Brain microvascular endothelial cell (primary cell): ENCODE measurements around the gene KCNIP3.

Source experiments
- DNase-seq: peaks from one replicate; pipeline ENCODE4 v3.0.0-alpha.2; 2020
- H3K27ac ChIP-seq: fragments of 250-450 bp; sonication (Bioruptor Pico); 2 replicates; pipeline ENCODE4 v1.5.1; 2020; ENCODE audit warnings: mild to moderate bottlenecking, moderate library complexity
- H3K27me3 ChIP-seq: fragments of 250-450 bp; sonication (Bioruptor Pico); replicated peaks from 2 replicates; pipeline ENCODE4 v1.5.1; 2020; ENCODE audit warnings: mild to moderate bottlenecking
- H3K36me3 ChIP-seq: fragments of 250-450 bp; sonication (Bioruptor Pico); replicated peaks from 2 replicates; pipeline ENCODE4 v1.5.1; 2020; ENCODE audit warnings: mild to moderate bottlenecking
- H3K4me3 ChIP-seq: 2 replicates; pipeline ENCODE4 v1.5.1; 2011; ENCODE audit warnings: low read depth, mild to moderate bottlenecking, control low read depth, low read length, moderate library complexity
- in situ Hi-C: cut with HindIII; loops from 2 replicates; pipeline ENCODE4 v1.10.0; 2017; ENCODE audit warnings: low sequenced_read_pairs, low pct_ligation_motif_present
- TF ChIP-seq, protein P1 (sequence below): IDR thresholded peaks from 2 replicates; pipeline ENCODE4 v1.5.1; 2011; ENCODE audit warnings: low read depth, mild to moderate bottlenecking, moderate library complexity, low read length, control low read depth, inconsistent platforms; ENCODE audit errors: missing control alignments

KCNIP3 gene

DNA sequence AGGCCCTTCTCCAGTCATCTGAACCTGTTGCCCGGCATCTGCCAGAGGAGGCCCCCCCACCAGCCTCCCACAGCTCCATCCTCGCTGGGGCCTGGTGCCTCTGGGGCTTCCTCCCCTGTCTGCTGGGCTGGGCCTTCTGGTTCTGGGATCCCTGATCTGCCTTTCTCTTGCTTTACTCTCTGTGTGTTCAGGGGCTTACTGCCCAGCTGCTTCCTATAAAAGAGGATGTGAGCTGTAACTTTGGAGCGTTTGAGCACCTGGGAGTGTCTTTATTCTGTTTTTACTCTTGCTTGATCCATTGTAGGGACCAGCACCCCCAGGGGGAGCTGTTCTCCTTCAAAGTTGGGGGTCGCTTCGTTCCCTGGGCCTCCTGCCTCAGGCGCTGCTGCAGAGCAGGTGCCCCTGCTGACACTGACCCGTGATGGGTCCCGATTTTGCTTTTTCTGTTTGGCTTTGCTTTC is 82.3 kb downstream of the KCNIP3 start:
- Histone ChIP-seq H3K36me3 (no peaks in the 10 kb centered on the region), H3K27ac (no peak overlapping the region), H3K27me3 (peaks cover 14% of the 10 kb centered on the region), H3K4me3 (no peak overlapping the region)
- in situ Hi-C loops, result no loop called here
- no peak for DNase-seq
- TF ChIP-seq, protein P1, sequence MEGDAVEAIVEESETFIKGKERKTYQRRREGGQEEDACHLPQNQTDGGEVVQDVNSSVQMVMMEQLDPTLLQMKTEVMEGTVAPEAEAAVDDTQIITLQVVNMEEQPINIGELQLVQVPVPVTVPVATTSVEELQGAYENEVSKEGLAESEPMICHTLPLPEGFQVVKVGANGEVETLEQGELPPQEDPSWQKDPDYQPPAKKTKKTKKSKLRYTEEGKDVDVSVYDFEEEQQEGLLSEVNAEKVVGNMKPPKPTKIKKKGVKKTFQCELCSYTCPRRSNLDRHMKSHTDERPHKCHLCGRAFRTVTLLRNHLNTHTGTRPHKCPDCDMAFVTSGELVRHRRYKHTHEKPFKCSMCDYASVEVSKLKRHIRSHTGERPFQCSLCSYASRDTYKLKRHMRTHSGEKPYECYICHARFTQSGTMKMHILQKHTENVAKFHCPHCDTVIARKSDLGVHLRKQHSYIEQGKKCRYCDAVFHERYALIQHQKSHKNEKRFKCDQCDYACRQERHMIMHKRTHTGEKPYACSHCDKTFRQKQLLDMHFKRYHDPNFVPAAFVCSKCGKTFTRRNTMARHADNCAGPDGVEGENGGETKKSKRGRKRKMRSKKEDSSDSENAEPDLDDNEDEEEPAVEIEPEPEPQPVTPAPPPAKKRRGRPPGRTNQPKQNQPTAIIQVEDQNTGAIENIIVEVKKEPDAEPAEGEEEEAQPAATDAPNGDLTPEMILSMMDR, result peak; percentile 55

DNA sequence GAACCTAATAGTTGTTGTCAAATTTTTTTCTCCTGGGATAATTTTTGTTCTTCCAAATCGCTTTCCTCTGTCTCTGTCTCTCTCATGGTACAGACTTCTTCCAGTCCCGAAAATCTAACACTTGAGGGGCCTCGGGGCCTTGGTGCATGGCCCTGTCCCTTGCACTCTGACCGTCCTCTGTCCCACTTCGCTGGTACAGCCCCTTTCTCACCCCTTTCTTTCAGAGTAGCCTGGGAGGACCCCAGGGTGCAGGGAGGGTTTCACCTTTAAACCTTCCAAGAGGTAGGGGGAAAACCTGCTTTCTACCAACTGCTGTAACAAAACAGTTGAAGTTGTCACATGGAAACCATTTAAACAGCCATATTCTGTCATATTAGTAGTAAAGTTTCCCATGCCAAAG is 83.1 kb downstream of the KCNIP3 start:
- peaks cover 14% of the 10 kb centered on the region for H3K27me3 ChIP-seq
- TF ChIP-seq, protein P1, result no peak
- H3K27ac ChIP-seq, result no peak overlapping the region
- in situ Hi-C loops, result no loop called here
- DNase-seq, result no peak
- H3K36me3 ChIP-seq, result no peaks in the 10 kb centered on the region
- H3K4me3 ChIP-seq, result no peak overlapping the region

DNA sequence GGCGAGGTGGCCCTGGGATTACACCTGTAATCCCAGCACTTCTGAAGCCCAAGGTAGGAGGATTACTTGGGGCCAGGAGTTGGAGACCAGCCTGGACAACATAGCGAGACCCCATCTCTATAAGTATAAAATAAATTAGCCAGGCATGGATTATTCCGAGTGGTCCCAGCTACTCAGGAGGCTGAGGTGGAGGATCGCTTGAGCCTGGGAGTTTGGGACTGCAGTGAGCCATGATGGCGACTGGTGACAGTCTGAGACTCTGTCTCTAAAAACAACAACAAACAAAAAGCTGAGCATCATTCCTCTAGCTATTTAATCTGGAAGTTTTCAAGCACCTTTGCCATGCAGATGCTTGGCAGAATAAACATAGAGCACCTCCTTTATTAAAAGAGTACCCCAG is 83.6 kb downstream of the KCNIP3 start:
- Histone ChIP-seq H3K27me3 (peaks cover 11% of the 10 kb centered on the region), H3K27ac (no peak overlapping the region), H3K4me3 (no peak overlapping the region), H3K36me3 (no peaks in the 10 kb centered on the region)
- in situ Hi-C loops, result no loop called here
- no peak for DNase-seq
- TF ChIP-seq, protein P1, result no peak

DNA sequence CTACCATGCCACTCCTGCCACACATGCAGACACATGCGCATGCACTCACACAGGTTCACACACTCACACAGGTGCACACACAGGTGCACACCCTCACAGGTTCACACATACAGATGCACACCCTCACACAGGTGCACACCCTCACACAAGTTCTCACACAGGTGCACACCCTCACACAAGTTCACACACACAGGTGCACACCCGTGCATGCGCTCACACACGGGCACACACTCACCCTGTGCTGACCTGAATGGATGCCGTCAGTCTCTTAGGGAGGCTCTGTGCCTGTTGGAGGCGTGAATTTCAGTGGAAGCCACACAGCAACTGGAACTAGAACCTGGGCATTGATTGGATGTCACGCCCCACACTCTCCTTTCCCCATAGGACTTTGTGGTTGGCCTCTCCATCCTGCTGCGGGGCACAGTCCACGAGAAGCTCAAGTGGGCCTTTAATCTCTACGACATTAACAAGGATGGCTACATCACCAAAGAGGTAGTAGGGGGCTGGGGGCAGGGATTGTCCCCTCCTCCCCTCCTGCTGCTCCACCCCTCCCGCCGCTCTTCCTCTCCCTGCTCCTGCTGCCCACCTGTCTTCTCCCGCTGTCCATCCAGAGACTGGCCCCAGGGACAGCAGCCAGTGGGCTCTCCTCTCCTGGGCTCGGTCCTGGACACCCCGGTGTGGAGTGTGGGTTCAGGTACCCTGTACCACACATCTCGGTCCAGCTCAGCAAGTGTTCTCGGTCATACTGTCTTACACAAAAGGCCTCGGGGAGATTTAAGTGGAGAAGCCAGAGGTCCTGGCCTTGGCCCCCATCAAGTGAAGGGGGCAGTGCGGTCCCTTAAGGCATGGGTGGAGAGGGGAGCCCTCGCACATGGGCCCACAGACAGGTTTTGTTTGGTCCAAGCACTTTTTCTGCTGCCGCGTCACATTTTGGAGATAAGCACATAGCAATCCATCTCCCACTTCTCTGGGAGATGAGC is 84.4 kb downstream of the KCNIP3 start:
- H3K27ac ChIP-seq, result no peak overlapping the region
- H3K4me3 ChIP-seq, result no peak overlapping the region
- no peaks in the 10 kb centered on the region for H3K36me3 ChIP-seq
- in situ Hi-C loops, result no loop called here
- no peak for DNase-seq
- peaks cover 3% of the 10 kb centered on the region for H3K27me3 ChIP-seq
- TF ChIP-seq, protein P1, result no peak

DNA sequence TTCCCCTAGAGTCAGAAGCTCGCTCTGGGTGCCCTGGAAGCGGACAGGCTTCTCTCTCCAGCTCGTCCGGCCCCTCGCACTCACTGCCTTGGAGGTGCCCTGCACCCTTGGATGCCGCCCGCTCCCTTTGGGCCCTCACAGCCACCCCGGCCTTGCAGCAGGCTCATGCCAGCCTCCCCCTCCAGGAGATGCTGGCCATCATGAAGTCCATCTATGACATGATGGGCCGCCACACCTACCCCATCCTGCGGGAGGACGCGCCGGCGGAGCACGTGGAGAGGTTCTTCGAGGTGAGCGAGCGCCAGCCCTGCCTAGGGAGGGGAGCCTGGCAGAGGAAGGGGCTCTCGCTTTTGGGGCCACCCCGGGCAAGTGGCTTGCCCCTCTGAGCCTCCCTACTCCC is 85.0 kb downstream of the KCNIP3 start:
- in situ Hi-C loops, result no loop called here
- H3K4me3 ChIP-seq, result no peak overlapping the region
- TF ChIP-seq, protein P1, result no peak
- no peak overlapping the region for H3K27ac ChIP-seq
- H3K36me3 ChIP-seq, result no peaks in the 10 kb centered on the region
- DNase-seq, result no peak
- no peaks in the 10 kb centered on the region for H3K27me3 ChIP-seq
